DMS 273 treated with DMSO at 0.1 percent for 48 hours (cell line): ENCODE data around the gene OR8B2.
"Not testable (repeated sequence)": the region's sequence is repeated elsewhere in the genome, so short reads cannot be mapped to it uniquely, and the experiment has no call there.

Experiments used
- DNase-seq: peaks from one replicate; lab custom pipeline; 2025; lab: John Stamatoyannopoulos, UW

OR8B2 gene, protein sequence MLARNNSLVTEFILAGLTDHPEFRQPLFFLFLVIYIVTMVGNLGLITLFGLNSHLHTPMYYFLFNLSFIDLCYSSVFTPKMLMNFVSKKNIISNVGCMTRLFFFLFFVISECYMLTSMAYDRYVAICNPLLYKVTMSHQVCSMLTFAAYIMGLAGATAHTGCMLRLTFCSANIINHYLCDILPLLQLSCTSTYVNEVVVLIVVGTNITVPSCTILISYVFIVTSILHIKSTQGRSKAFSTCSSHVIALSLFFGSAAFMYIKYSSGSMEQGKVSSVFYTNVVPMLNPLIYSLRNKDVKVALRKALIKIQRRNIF

DNA sequence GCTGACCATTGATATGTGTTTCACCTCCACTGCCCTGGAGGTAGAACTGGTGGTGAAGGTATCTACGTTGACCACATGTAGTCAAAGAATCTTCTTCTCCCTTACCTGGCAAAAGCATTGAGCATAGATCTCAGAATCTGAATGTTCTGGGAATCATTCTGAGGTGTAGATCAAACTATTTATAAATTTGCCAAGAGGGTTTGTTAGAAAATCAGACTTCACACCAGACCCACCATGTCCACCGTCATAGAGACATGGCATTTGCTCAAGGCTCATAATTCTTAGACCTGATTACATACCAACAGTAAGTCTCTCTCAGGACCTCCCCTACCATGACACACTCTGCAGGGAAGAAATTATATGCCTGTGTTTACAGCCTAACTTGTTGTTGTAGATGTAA is at the start of gene OR8B2:
Gene OR8B2 (minus strand): TSS at position 101 of the 400 bp plus-strand sequence. CDS start 1,156 bp downstream, outside the sequence.
- no peak for DNase-seq

DNA sequence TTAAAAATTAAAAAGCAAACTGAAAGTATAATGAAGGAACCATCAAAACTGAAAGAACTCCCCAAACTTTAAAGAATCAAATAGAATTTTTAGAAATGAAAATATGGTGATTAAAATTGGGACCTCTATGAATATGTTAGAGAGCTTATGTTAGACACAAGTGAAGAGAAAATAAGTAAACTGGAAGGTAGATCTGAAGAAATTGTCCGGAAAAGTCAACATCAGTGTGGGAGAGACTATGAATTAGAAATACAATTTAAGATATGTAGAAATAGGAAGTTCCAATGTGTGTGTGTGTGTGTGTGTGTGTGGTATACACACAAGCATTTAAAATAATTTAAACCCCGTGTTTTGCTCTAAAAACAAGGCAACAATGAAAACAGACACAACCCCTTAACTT is 45.3 kb upstream of the OR8B2 start:
- DNase-seq: no peak

DNA sequence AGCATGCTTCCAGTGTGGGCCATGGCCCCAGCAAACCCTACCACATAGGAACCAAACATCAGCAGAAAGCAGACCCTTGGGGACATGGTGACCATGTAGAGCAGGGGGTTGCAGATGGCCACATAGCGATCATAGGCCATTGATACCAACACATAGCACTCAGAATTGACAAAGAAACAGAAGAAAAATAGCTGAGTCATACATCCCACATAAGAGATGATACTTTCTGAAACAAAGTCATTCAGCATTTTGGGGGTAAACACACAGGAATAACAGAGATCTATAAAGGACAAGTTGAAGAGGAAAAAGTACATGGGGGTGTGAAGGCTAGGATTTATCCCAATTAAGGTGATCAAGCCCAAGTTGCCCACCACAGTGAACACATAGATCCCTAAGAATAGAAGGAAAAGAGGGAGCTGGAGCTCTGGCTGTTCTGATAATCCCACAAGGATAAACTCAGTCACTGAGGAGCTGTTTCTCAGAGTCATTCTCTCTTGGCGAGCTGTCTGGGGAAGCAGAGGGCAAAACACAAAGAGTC is 40.2 kb upstream of the OR8B2 start, which contains the start of gene OR8B4:
Gene OR8B4 (minus strand): TSS at position 488 of the 538 bp plus-strand sequence. CDS start 0 bp downstream, at position 488.
- DNase-seq: no peak

DNA sequence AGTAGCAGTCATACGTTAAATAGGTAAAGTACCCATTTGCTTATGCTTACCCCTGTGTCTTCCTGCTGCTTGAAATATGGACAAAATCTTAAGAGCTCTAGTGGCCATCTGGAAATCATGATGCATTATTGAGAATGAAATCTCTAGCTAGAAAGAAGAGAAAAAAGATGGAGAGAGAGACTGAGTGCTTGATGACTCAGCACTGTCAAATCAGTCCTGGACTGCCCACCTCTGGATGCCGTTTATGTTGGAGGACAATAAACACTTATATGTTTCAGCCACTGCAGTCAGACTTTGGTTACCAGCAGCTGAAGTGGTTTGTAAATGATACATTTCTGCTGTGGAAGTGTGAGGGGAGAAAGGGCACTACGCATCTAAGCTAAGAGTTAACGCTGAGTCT is 36.7 kb upstream of the OR8B2 start:
- DNase-seq: no peak

DNA sequence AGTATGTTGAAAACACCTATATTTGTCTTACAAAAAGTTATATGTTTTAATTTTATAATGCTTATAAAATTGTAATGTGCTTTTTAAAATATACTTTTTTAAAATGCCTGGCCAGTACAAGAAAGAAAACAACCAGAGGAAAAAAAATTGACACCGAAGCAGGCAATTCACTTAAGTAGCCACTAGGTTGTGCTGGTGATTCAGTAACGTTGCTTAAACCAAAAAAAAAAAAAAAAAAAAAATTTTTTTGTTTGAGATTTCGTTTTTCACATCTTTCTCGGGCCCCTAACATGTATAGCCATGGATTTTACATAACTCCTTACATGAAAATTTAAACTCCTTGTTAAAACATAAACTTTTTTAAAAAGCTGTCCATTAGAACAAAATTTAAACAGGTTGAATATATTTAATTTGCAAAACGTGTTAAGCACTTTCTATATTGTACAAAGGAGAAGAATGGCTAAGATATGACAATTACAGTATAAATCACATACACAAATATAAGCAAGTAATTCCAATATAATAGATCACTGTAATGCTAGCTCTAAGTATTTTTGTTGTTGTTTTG is 31.1 kb upstream of the OR8B2 start:
- DNase-seq: peak; percentile 1

DNA sequence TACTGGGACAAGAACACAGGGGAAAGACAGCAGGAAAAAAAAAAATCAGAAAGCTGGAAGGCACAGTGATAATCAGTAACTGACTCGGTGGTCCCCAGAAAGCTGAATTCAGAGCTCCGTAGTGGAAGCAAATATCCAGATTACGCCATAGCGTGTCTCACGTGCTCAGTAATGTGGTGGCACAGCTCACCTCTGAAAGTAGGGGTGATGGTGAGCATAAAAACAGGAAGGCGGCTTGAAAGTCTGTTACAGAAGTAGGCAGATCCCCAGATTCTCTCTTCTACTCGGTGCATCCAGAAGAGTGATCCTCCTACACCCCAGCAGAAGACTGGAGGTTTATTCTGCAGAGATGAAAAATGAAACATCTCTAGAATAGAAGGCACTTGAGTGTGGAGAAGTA is 25.6 kb upstream of the OR8B2 start:
- no peak for DNase-seq

DNA sequence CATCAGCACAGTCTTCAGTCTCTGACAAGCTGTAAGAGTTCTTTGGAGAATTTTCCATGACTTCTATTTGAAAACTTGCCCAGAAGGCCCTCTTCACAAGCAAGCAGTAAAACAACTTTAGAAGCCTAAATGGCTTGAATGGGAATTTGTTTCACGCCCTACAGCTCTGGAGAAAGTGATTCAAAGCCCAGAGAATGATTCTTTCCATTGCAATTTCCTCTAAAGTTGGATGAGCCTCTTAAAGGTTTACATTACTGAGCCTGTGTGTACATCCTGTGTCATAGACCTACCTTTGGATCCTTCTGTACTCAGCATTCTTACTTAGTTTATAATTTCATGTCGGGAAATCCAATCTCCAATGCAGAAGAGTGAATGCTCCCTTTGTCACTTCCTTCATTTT is 21.3 kb upstream of the OR8B2 start:
- DNase-seq: no peak

- DNase-seq: not testable (repeated sequence)
Measured at GRCh38 chr11:124403186-124403585, 18.9 kb upstream of the OR8B2 start.

DNA sequence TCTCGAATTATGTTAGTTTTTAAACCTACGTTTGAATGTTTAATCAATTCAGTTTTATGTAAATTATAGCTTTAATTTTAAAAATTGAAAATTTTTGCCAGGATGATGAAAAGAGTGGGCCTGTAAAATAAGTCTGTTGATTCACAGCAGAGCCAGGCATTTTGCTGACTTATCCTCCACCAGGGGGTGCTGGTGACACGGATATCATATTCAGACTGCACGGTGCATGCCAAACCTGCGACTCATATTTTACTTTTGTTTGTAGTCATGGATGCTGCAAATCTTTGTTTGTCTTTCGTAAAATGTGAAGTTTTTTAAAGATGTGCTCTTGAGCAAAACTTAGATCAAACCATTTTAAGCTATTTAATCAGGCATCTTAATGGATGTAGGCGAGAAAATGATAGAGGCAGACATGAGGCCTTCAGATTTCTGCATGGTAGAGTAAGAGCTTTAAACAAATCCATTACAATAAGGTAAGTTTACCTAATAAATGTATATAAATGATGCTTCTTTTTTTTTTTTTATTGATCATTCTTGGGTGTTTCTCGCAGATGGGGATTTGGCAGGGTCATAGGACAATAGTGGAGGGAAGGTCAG is 18.1 kb upstream of the OR8B2 start:
- DNase-seq: no peak

GRCh38 chr11:124398924-124399323 is 14.6 kb upstream of the OR8B2 start, which contains the start of gene OR8B3:
TSS of gene OR8B3 (minus strand) at chr11:124399024. CDS start at chr11:124397351, 1,673 bp downstream.
- no peak for DNase-seq

DNA sequence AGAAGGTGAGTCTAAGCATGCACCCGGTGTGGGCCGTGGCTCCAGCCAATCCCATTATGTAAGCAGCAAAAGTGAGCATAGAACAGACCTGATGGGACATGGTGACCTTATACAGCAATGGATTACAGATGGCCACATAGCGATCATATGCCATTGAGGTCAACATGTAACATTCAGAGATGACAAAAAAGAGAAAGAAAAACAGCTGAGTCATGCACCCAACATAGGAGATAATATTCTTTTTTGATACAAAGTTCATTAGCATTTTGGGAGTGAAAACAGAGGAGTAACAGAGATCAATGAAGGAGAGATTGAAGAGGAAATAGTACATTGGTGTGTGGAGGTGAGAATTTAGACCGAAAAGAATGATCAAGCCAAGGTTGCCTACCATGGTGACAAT is 12.5 kb upstream of the OR8B2 start:
- not testable (repeated sequence) for DNase-seq

DNA sequence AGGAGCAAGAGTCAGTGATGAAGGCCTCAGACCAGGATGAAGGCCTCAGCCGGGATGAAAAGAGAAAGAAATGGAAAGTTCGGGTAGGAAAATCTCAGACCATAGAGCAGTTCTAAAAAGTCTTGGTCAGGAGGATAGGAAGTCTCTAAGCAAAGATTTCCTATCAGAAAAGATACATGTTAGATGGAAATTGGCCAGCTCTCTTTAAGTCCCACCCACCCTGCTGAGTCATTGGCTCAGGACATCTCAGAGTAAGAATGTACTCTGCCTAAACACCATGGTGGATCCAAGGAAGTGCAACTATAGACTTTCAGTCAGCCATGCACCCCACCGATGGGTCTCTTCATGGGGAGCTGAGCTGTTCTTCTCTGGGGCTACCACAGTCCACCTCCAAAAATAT is 10.1 kb upstream of the OR8B2 start:
- no peak for DNase-seq

- DNase-seq: not testable (repeated sequence)
Measured at GRCh38 chr11:124382857-124383256, 1.4 kb downstream of the OR8B2 start.

GRCh38 chr11:124380585-124380984 is 3.7 kb downstream of the OR8B2 start:
- no peak for DNase-seq

GRCh38 chr11:124376280-124376679 is 8.0 kb downstream of the OR8B2 start:
- DNase-seq: no peak

- no peak for DNase-seq
Measured at GRCh38 chr11:124359566-124359965, 24.7 kb downstream of the OR8B2 start.

- DNase-seq: no peak
Measured at GRCh38 chr11:124346311-124346955, 37.9 kb downstream of the OR8B2 start.

- no peak for DNase-seq
Measured at GRCh38 chr11:124344346-124344745, 40.0 kb downstream of the OR8B2 start.

- no peak for DNase-seq
Measured at GRCh38 chr11:124340142-124340447, 44.2 kb downstream of the OR8B2 start.

DNA sequence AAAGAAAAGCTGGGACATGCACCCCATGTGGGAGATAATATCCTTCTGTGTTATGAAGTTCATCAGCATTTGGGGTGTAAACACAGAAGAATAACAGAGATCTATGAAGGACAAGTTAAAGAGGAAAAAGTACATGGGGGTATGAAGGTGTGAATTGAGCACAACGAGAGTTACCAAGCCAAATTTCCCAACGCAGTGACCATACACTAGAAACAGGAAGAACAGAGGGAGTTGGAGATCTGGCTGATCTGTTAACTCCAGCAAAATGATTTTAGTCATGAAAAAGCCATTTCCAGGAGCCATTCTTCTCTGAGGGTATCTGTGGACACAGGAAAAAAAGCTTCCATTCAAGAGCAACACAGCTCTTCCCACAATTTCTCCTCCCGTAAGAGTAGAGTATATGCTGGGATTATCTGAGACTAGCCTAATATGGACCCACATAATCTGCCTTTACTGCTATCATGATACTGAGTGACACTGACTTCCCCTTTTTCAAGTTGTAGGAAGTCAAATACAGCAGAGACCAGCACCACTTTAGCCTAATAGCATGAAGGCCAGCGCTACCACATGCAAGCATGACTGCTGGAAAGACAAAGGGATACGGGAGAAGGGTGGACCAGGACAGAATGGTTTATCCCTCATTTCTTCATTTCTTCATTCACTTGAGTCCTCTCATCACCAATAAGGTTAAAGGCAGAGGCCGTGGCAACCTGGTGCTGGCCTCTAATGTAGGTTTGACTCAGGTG is 44.7 kb downstream of the OR8B2 start:
- DNase-seq: no peak
